ENCODE measurements around the gene CHST14.

The CHST14 gene

GRCh38 chr15:40429068-40429710, 41.6 kb upstream of the CHST14 start:
- DNase-seq (ENCODE audit: low read depth) = no peak
- no peak for TF ChIP-seq CTCF (conservative IDR thresholded peaks at IDR 0.05; ENCODE audit: low read depth, low read length)

GRCh38 chr15:40430271-40430805, 40.4 kb upstream of the CHST14 start:
- H3K4me3 ChIP-seq (ENCODE audit: low read depth, low read length) = no peak overlapping the region
- no peak for DNase-seq (ENCODE audit: low read depth)
- no peak for TF ChIP-seq CTCF (conservative IDR thresholded peaks at IDR 0.05; ENCODE audit: low read depth, low read length)

More at GRCh38 chr15:40429068-40429710, 41.6 kb upstream of the CHST14 start:
- no peak overlapping the region for H3K4me3 ChIP-seq (ENCODE audit: low read depth, low read length)

GRCh38 chr15:40435023-40435709, 35.6 kb upstream of the CHST14 start:
- H3K4me3 ChIP-seq (ENCODE audit: low read depth, low read length) = no peak overlapping the region
- no peak for TF ChIP-seq CTCF (conservative IDR thresholded peaks at IDR 0.05; ENCODE audit: low read depth, low read length)

GRCh38 chr15:40435710-40436089, 35.1 kb upstream of the CHST14 start:
- DNase-seq (ENCODE audit: low read depth) = no peak
- peak overlapping the region; percentile 44 for H3K4me3 ChIP-seq (ENCODE audit: low read depth, low read length)
- TF ChIP-seq CTCF (conservative IDR thresholded peaks at IDR 0.05; ENCODE audit: low read depth, low read length) = no peak

More at GRCh38 chr15:40435023-40435709, 35.6 kb upstream of the CHST14 start:
- DNase-seq (ENCODE audit: low read depth) = no peak

- TF ChIP-seq CTCF (conservative IDR thresholded peaks at IDR 0.05; ENCODE audit: low read depth, low read length) = no peak
- peak overlapping the region; percentile 44 for H3K4me3 ChIP-seq (ENCODE audit: low read depth, low read length)
- no peak for DNase-seq (ENCODE audit: low read depth)
Measured at GRCh38 chr15:40436116-40436891, 34.5 kb upstream of the CHST14 start.

- DNase-seq (ENCODE audit: low read depth) = no peak
- no peak for TF ChIP-seq CTCF (conservative IDR thresholded peaks at IDR 0.05; ENCODE audit: low read depth, low read length)
- H3K4me3 ChIP-seq (ENCODE audit: low read depth, low read length) = peak overlapping the region; percentile 44
Measured at GRCh38 chr15:40436892-40437751, 33.7 kb upstream of the CHST14 start.
